Subcutaneous adipose tissue (tissue), 4 donors: Measurements from ENCODE around the gene FOXL3. TPM values are rescaled to one million over a fixed set of nuclear protein-coding genes. Genes with fewer than 3 reads are reported as not detected.

Experiments used
- total RNA-seq, 4 donors: library from RNA; depleted of rRNA; stranded (reverse); fragments of >200 nt; gene quantifications; one replicate each; pipeline ENCODE4 v1.1.0, GENCODE V29; 2016
- TF ChIP-seq, protein P1 (sequence below): fragments of 450-650 bp; IDR thresholded peaks from one replicate; pipeline ENCODE4 v1.5.1; 2016; ENCODE audit warnings: low read depth, mild to moderate bottlenecking, control low read depth, antibody characterized with exemption, moderate library complexity

The FOXL3 gene
- total RNA-seq, 4 donors from 2014 or later: not detected

DNA sequence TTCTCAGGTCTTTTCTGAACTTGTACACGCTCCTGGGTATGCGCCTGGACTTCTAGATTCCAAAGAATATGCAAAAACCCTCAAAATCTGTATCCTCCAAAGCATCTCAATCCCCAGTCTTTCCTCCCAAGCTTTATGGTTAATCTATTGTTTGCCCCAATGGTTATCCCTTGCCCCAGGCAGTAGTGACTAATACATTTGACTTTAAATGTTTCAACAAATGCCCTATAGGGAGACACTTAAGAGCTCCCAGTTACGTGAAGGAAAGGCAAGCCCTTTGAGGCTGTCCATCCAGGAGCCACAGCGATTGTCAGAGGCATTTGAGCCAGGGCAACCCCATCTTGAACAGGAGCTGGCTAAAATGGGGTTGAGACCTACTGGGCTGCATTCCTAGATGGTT is 12.7 kb upstream of the FOXL3 start:
- TF ChIP-seq, protein P1, sequence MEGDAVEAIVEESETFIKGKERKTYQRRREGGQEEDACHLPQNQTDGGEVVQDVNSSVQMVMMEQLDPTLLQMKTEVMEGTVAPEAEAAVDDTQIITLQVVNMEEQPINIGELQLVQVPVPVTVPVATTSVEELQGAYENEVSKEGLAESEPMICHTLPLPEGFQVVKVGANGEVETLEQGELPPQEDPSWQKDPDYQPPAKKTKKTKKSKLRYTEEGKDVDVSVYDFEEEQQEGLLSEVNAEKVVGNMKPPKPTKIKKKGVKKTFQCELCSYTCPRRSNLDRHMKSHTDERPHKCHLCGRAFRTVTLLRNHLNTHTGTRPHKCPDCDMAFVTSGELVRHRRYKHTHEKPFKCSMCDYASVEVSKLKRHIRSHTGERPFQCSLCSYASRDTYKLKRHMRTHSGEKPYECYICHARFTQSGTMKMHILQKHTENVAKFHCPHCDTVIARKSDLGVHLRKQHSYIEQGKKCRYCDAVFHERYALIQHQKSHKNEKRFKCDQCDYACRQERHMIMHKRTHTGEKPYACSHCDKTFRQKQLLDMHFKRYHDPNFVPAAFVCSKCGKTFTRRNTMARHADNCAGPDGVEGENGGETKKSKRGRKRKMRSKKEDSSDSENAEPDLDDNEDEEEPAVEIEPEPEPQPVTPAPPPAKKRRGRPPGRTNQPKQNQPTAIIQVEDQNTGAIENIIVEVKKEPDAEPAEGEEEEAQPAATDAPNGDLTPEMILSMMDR: no peak

GRCh38 chr7:278081-278480 is 11.9 kb upstream of the FOXL3 start:
- TF ChIP-seq, protein P1: no peak

GRCh38 chr7:279821-280220 is 10.1 kb upstream of the FOXL3 start:
- TF ChIP-seq, protein P1: no peak

DNA sequence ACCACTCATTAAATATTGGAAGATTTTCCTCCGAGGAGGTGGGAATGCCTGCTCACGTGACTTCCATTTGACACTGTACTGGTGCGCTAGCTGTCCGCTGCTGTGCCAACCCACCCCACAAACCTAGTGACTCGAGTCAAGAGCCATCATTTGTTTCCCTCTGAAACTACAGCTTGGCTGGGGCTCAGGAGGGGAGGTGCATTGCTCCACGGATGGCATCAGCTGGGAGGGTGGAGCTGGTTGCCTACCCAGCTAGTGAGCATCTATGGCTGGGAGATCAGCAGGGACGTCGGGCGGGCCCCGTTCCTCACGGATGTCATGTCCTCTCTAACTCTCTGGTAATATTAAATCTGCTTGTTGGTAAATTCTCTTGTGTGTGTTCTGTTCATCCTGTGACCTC is 9.5 kb upstream of the FOXL3 start:
- TF ChIP-seq, protein P1: no peak

GRCh38 chr7:281637-282036 is 8.3 kb upstream of the FOXL3 start:
- TF ChIP-seq, protein P1: no peak

- TF ChIP-seq, protein P1: no peak
These were observed 7.3 kb upstream of the FOXL3 start for GRCh38 chr7:282621-283020.

GRCh38 chr7:284762-285722 is 4.9 kb upstream of the FOXL3 start:
- TF ChIP-seq, protein P1: no peak
